Stimulated activated CD4-positive, alpha-beta T cell treated with anti-CD3 and anti-CD28 coated beads, Interleukin-1b, Interleukin-23, amount 100 ng/mL, for 4 hours (primary cell): Measurements from ENCODE around the gene RNASEH2A.

Experiments used
- DNase-seq, 2 donors: peaks; one replicate each; pipeline ENCODE4 v3.0.0-alpha.2; 2020; ENCODE audit warnings: low read depth in 2 of 2

Gene RNASEH2A

DNA sequence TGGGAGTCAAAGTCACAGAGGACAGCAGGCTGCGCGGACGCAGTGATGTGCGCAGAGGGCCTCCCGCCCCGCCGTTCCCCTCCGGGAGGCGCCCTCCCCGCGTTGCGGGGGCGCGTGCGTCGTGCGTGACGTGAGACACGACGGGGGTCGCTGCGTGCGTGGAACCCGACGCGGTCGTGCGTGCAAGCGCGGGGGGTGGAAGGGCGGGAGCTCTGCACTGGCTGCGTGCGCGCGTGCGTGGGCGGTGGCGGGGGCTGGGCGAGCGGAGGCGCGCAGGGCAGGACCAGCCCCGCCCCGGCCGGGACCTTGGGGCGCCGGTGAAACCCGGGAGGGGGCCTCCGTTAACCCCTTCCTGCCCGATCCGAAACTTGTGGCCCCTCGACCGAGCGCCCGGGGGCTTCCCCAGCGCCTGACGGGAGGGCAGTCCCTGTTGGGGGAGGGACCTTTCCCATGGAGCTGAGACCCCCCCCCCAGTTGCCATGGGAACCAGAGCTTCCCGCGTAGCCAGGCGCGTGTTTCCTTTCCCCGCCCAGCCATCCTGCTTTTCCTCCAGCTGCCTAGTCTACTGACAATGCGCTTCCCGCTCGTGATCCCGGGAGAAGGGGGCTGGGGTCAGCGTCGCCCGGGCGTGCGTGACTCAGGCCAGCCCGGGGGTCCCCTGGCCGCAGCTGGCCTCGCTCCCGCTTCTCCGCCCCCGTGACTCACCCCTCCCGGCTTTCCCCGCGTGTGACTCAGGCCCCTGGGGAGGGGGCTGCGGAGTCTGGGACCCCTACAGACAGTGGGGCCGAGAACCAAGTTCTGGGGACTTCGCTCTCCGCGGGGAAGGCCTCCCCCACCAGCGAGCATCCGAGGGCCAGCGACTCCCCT lies 23.7 kb upstream of the RNASEH2A start:
- DNase-seq, result peak; percentile 90 to 91

DNA sequence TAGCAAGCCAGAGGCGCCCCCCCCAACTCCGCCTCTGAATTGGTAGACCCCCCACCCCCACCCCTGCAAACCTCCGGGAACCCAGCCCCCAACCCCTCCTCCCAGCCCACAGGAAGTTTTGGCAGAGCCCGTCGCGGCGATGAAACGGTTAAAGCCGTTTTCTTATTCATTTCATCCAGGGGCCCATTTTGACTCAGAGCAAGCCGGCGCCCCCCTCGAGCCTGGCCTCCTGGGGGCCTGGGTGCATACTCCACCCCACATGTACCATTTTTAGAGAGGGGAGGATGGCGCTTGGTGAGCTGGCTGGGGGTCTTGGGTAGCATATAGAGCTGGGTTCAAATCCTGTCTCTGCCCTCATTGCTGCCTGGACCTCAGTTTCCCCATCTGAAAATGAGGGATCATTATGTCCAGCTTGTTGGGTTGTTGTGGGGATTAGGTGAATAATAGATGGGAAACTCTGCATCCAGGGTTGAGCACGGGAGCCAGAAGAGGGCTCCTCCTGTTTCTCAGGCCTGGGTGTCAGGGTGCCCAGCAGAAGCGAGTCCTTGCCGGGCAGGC lies 23.0 kb upstream of the RNASEH2A start:
- DNase-seq, result no peak

DNA sequence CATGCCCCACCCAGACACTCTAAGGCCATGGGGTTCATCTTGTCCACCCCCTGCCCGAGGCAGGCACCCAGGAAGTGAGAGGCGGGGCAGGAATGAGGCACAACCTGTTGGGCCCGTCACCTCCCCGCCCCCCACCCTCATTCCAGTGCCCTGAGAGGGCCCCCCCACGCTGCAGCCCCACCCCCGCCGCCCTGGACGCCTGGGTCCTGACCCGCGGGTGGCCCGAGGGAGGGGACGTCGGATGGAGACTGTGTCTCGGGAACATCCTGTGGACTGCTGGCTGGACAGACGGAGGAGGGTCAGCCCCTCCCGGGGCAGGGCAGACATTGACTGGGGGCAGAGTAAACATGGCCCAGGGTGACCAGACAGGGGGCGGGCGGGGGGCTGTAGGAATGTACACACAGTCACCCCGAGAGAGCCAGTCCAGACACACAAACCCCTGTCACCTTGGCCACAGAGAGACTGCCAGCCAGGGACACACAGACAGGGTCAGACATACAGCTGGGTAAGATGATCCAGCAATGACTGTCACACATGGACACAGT lies 22.5 kb upstream of the RNASEH2A start:
- no peak for DNase-seq

DNA sequence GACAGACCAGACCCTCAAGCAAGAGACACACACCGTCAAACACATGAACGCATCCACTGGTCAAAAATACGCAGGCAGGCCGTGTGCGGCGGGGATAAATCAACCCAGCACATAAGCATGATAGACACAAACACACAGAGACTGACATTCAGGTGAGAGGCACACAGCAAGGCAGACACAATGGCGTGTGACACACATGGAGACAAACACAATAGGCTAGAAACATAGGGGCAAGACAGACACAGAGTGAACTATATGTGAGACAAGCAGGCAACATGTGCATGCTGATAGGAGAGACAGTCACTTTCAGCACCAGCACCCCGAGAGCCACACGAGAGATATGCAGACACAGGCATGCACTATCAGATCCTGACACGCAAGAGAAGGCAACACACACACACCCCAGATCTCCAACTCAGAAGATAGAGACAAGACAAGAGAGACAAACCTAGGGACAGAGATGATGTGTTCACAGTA lies 22.0 kb upstream of the RNASEH2A start:
- DNase-seq, result no peak

- DNase-seq, result no peak
Observed at GRCh38 chr19:12784871-12785430, 21.4 kb upstream of the RNASEH2A start.

DNA sequence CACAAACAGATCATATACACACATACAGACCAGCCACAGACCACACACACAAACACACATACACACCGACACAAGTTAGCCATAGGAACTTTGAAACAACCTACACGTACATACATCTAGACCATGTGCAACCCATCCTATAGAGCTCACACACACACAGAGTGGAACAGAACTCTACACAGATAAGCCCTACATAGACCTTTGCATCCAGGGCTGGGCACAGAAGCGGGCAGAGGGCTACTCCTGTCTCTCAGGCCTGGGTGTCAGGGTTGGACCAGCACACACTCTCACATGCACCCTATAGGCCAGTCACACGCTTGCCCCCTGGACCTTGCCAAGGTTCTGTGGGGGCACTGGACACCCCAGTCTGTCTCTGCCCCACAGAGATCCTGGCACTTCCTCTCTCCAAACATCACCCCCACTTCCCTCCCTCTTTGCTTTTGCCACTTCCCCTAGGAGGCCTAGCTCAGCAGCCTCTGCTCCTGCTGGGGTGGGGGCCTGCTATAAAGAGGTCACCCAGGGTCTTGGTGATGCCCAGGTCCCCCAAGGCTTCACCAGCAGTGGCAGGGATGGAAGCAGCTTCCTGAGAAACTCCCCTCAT lies 20.9 kb upstream of the RNASEH2A start:
- no peak for DNase-seq

- no peak for DNase-seq
Observed at GRCh38 chr19:12786141-12786870, 20.1 kb upstream of the RNASEH2A start.

DNA sequence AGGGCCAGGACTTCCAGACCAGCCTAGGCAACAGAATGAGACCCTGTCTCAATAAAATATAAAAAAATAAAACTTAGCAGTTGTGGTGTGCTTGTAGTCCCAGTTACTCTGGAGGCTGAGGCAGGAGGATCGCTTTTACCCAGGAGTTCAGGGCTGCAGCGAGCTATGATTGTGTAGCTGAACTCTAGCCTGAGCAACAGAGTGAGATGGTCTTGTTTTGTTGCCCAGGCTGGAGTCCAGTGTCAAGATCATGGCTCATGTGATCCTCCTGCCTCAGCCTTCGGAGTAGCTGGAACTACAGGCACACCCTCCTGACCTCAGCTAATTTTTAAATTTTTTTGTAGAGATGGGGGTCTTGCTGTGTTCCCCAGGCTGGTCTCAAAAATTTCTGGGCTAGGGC lies 19.4 kb upstream of the RNASEH2A start:
- no peak for DNase-seq

- no peak for DNase-seq
Observed at GRCh38 chr19:12787458-12787857, 18.9 kb upstream of the RNASEH2A start.

DNA sequence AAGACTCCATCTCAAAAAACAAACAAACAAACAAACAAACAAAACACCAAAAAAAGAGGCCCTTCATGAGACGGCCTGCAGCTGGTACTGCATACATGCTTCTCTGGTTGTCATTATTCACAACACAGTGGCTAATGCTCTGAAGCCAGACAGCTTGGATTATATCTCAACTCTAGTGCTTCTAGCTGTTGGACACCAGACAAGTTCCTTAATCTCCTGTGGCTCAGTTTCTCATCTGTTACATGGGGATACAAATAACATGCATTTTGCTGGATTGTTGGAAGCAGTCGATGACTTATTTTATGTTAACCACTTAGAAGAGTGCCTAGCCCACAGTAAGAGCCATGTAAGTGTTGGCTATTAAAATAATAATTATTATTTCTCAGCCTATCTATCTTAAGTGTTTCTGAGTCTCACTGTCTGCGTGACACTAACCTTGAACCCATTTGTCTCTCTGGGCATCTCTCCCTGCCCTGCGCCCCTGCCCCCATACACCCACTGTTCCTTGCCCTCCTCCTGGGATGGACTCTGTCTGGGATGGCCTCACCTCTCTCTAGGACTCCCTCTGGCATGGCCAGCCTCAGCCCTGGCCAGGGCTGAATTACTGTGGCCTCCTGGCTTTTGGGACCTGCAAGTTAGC lies 18.2 kb upstream of the RNASEH2A start:
- no peak for DNase-seq

GRCh38 chr19:12788682-12789097 lies 17.7 kb upstream of the RNASEH2A start:
- DNase-seq, result peak in 1 of 2 donors; percentile 46

DNA sequence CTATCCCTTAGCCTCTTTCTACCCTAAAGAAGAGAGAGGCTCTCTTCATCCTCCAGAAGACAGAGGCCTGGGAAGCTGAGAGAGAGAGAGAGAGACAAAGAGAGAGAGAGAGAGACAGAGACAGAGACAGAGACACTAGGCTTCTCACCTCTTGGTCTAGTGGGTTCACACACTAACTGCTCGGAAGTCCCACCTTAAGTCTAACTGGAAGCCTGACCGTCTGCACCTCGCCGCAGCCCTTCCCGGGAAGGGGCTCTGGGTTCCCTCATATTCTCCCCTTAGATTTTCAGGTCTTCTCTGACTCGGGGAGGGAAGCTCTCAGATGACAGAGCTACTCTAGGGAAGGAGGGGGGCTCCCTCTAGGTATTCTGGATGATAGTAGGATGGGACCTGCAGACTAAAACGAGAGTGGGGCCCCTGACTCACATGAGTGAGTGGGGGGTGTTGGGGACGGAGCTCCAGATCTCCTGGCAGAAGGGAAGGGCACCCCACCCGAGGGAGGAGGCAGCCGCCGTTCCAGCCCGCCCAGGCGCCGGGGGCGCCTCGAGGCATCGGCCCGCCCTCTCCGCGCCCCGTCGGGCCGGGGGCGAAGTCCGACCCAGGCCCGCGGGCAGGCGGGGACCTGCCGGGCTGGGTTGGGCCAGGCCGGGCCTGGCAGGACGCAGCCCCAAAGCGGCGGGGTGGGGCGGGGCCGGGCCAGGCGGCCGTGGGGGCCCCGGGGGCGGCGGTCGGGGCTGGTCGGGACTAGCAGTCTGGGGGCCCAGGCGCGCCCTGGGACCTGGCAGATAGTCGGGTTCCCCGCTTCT lies 17.1 kb upstream of the RNASEH2A start:
- peak in 1 of 2 donors; percentile 31 for DNase-seq

- DNase-seq, result peak; percentile 70 to 83
Observed at GRCh38 chr19:12789904-12790619, 16.3 kb upstream of the RNASEH2A start.

DNA sequence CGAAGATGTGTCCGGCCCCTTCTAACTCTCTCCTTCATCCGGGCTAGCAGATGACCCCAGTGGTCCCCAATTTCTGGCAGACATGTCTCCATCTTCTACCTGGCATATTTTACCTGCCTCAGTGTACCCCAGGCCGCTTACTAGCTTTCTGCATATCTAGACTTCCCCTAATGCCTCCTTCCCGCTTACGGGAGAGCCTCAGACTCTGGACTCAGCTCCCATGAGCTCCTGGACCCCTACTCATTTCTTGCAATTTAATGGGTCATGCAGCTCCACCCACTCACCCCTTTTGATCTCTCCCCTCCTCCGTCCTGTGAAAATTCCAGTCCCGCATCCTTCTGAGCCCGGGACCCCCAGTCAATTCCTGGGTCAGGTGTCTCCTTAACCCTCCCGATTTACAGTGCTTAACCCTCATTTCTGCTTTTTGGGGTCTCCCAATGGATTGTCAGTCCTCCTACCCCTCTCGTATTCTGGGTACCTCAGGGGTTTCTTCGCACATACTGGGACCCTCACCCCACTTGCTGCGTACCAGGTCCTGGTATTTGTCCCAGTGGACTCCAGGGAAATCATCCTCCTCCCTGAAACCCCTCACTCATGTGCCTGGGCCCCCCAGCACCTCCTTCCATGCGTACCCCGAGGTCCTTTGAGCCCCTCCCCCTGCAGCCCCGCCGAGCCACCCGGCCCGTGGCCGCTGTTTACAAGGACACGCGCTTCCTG lies 15.6 kb upstream of the RNASEH2A start:
- no peak for DNase-seq

GRCh38 chr19:12791345-12792050 lies 14.9 kb upstream of the RNASEH2A start, which contains the start of gene JUNB:
Gene JUNB (plus strand): TSS chr19:12791486. CDS start chr19:12791772, 286 bp downstream.
- peak; percentile 95 to 98 for DNase-seq

GRCh38 chr19:12792051-12792852 lies 14.1 kb upstream of the RNASEH2A start:
- DNase-seq, result peak; percentile 66 to 70

- no peak for DNase-seq
Observed at GRCh38 chr19:12792853-12793289, 13.5 kb upstream of the RNASEH2A start.
